MM.1S (cell line): ENCODE measurements around the gene TBC1D5.

Source experiments
- EZH2 ChIP-seq: fragments of 300-600 bp; sonication (generic); optimal IDR thresholded peaks from 2 replicates; pipeline ENCODE3; 2017; ENCODE audit warnings: low read depth, mild to moderate bottlenecking, antibody characterized with exemption, low read length, mixed read lengths
- EZH2phosphoT487 ChIP-seq: fragments of 300-600 bp; sonication (generic); IDR thresholded peaks from 2 replicates; pipeline ENCODE4 v1.6.1; 2018; ENCODE audit warnings: antibody characterized with exemption, low read length
- TF ChIP-seq, protein P1 (sequence below): fragments of 300-600 bp; sonication (generic); IDR thresholded peaks from 2 replicates; pipeline ENCODE4 v1.5.1; 2016; ENCODE audit warnings: antibody characterized with exemption, low read length, mixed read lengths

DNA sequence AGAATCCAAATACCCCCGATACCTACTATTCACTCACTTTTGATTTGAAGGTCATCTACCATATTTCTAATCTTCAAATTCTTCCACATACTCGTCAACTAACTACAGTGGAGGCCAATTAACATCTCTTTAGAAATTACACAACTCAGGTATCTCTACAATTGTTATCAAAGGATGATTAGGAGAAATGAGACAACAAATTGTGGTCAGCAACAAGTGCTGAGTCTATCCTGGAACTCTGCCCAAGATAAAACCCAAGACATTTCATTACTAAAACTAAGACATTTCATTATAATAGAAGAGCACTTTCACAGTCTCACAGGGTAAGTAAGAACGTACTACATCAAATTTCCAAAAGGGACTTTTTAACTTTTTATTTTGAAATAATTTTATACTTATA is 100.0 kb downstream of the TBC1D5 start:
- TF ChIP-seq, protein P1, sequence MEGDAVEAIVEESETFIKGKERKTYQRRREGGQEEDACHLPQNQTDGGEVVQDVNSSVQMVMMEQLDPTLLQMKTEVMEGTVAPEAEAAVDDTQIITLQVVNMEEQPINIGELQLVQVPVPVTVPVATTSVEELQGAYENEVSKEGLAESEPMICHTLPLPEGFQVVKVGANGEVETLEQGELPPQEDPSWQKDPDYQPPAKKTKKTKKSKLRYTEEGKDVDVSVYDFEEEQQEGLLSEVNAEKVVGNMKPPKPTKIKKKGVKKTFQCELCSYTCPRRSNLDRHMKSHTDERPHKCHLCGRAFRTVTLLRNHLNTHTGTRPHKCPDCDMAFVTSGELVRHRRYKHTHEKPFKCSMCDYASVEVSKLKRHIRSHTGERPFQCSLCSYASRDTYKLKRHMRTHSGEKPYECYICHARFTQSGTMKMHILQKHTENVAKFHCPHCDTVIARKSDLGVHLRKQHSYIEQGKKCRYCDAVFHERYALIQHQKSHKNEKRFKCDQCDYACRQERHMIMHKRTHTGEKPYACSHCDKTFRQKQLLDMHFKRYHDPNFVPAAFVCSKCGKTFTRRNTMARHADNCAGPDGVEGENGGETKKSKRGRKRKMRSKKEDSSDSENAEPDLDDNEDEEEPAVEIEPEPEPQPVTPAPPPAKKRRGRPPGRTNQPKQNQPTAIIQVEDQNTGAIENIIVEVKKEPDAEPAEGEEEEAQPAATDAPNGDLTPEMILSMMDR, result no peak
- TF ChIP-seq EZH2 (no peak), EZH2phosphoT487 (no peak)
